ENCODE results near the gene PSMB3.

The PSMB3 gene

DNA sequence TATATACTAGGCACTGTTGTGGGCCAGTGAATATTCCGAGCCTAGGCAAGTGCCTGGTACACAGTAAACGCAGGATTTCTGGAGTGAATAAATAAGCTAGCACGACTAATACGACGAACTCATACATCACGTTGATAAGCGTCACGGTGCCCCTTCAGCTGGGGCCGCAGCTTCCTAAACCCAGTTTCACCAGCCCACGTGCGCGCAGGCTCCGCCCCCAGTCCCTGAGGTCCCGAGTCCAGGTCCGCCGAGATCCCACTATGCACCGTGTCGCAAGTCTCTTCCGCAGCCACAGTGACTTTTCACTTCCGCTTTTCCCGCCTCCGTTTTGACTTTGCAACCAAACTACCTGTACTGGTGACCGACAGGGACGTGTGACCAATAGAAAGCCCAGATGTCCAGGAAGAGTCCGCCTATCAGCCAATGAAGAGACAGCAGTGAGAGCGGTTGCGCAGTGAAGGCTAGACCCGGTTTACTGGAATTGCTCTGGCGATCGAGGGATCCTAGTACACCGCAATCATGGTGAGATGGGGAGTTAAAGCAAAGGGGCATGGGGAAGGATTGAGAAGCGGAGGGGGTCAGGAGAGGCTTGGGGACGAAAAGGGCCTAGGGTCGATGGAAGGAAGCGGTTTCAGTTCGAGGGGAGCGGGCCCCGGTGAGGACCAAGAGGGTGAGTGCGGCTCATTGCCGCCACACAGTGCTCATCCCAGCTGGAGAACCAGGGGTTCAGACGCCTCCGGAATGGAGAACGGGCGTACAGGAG lies at the start of gene PSMB3:
PSMB3 (plus strand) TSS at position 434 of the 763 bp plus-strand sequence; CDS start at position 520, 86 bp downstream.
- TF ChIP-seq, protein P1, sequence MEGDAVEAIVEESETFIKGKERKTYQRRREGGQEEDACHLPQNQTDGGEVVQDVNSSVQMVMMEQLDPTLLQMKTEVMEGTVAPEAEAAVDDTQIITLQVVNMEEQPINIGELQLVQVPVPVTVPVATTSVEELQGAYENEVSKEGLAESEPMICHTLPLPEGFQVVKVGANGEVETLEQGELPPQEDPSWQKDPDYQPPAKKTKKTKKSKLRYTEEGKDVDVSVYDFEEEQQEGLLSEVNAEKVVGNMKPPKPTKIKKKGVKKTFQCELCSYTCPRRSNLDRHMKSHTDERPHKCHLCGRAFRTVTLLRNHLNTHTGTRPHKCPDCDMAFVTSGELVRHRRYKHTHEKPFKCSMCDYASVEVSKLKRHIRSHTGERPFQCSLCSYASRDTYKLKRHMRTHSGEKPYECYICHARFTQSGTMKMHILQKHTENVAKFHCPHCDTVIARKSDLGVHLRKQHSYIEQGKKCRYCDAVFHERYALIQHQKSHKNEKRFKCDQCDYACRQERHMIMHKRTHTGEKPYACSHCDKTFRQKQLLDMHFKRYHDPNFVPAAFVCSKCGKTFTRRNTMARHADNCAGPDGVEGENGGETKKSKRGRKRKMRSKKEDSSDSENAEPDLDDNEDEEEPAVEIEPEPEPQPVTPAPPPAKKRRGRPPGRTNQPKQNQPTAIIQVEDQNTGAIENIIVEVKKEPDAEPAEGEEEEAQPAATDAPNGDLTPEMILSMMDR (conservative IDR thresholded peaks at IDR 0.05): no peak
- H3K27ac ChIP-seq: peak within 1 kb of the TSS; percentile 92

DNA sequence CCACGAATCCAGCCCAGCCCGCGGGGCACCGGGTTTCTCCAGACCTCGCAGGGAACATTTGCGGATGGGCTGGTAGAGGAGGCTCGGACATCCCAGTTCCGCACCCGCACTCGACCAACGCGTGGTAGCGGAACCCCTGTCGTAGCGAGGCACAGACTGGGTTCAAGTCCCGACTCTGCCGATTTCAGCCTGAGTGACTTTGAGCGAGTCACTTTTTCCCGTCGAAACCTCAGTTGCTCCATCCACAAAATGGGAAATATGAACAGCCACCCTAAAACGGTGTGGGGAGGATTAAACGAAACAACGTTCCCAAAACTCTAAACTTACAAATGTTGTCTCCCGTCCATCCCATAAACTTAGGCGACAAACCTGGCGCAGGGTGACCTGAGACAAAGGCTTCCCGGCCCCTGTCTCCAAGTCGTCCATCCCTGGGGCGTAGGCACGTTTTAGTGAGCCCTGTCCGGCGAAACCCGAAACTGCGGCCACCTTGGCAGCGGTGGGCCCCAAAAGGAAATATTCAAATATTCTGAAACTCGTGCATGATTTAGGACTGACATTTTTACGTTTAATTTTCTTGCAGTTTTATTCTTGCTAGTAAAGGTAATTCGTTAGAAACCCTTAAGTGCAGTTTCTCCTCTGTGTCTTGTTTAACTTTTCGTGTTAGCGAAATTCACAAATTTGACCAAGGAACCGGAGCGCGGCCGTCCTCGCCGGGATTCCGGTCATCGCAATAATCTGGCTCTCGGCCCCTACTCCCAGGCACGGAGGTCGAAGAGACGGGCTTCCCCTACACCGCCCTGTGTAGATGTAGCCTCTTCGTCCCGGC lies 49.4 kb upstream of the PSMB3 start:
- TF ChIP-seq, protein P1 (conservative IDR thresholded peaks at IDR 0.05): no peak

GRCh38 chr17:38703742-38704605 lies 48.6 kb upstream of the PSMB3 start:
- TF ChIP-seq, protein P1 (conservative IDR thresholded peaks at IDR 0.05): no peak
- peak overlapping the region; percentile 94 for H3K27ac ChIP-seq

More for the DNA sequence above, 49.4 kb upstream of the PSMB3 start:
- H3K27ac ChIP-seq: peak overlapping the region; percentile 94

DNA sequence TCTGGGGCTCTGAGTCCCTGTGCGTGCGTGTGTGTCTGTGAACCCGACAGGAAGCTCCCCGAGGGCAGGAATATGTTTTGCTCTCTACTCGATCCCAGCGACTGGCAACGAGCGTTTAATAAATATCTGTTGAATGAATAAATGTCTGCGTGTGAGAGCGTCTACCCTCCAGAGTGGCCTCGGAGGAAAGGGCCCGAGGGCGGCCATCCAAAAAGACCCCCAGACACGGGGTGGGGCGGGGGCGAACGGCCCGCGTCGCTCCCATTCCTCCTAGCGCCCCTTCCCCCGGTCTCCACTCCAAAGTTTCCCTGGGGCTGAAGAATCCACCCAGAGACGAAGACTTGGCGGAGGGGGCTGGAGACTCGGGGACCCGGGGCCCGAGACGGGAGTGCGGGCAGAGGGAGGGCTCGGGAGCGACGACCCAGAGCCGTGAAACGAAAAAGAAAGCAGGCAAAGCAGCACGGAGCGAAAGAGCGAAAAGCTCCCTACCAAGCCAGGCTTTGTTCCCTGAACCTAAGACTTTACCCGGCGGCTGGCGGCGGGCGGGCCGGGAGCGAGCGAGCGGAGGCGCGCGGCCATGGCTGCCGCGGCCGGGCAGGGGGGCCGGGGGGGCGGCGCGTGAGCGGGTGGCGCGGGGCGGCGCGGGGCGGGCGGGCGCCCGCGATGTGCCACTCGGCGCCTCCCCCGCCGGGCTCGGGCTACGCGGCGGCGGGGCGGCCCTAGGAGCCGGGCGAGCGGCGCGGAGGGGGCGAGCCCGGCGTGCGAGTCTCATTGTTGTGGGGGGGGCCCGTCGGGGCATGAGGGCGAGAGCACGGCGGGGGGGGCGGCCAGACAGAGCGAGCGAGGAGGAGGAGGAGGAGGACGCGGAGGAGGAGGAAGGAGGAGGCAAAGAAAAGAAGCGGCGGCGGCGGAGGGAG lies 47.7 kb upstream of the PSMB3 start, which contains the start of gene MLLT6:
MLLT6 (plus strand) TSS at position 668 of the 917 bp plus-strand sequence. CDS start 360 bp downstream, outside the sequence.
- peak within 1 kb of the TSS; percentile 94 for H3K27ac ChIP-seq
- TF ChIP-seq, protein P1 (conservative IDR thresholded peaks at IDR 0.05): no peak

GRCh38 chr17:38705523-38705802 lies 47.1 kb upstream of the PSMB3 start:
- TF ChIP-seq, protein P1 (conservative IDR thresholded peaks at IDR 0.05): no peak
- peak overlapping the region; percentile 94 for H3K27ac ChIP-seq

- H3K27ac ChIP-seq: peak overlapping the region; percentile 94
Measured at GRCh38 chr17:38705803-38706504, 46.6 kb upstream of the PSMB3 start.

More at GRCh38 chr17:38705803-38706504, 46.6 kb upstream of the PSMB3 start:
- TF ChIP-seq, protein P1 (conservative IDR thresholded peaks at IDR 0.05): no peak
